Calu3 (cell line): ENCODE measurements around the gene PPP4R4. TPM values are rescaled to one million over a fixed set of nuclear protein-coding genes. Genes with fewer than 3 reads are reported as not detected.

ENCODE experiments used
- BruUV-seq: library from RNA; stranded (reverse); fragments of 400-500 nt; replicated peaks from 2 replicates; lab custom pipeline; 2021; lab: Mats Ljungman, UMichigan
- CTCF ChIA-PET: fragments of 300-600 bp; sonication (Branson Sonifier 250); formaldehyde crosslinking; loops from one replicate; lab custom pipeline; 2022; ENCODE audit warnings: antibody characterized with exemption; lab: Charles Lee
- DNase-seq: peaks from one replicate; pipeline ENCODE4 v3.0.0; 2022
- H3K27ac Mint-ChIP-seq: one replicate; pipeline ENCODE4 v1.8.0; 2022; ENCODE audit warnings: mixed read lengths; ENCODE audit not compliant: unreplicated experiment
- H3K27me3 Mint-ChIP-seq: one replicate; pipeline ENCODE4 v1.8.0; 2022; ENCODE audit warnings: mixed read lengths; ENCODE audit not compliant: unreplicated experiment
- H3K36me3 Mint-ChIP-seq: one replicate; pipeline ENCODE4 v1.8.0; 2022; ENCODE audit warnings: mild to moderate bottlenecking, moderate library complexity, mixed read lengths; ENCODE audit not compliant: insufficient read depth, unreplicated experiment
- H3K4me1 Mint-ChIP-seq: one replicate; pipeline ENCODE4 v1.8.0; 2022; ENCODE audit warnings: mild to moderate bottlenecking, low read depth, mixed read lengths; ENCODE audit not compliant: unreplicated experiment
- H3K4me3 Mint-ChIP-seq: one replicate; pipeline ENCODE4 v1.8.0; 2022; ENCODE audit warnings: mild to moderate bottlenecking, low read depth, moderate library complexity, mixed read lengths; ENCODE audit not compliant: unreplicated experiment
- H3K9me3 Mint-ChIP-seq: one replicate; pipeline ENCODE4 v1.8.0; 2022; ENCODE audit warnings: low read depth, mixed read lengths; ENCODE audit not compliant: unreplicated experiment
- CTCF ChIP-seq: fragments of 200-600 bp; IDR thresholded peaks from one replicate; pipeline ENCODE4 v1.8.0; 2022; ENCODE audit warnings: antibody characterized with exemption; ENCODE audit not compliant: unreplicated experiment
- intact Hi-C: fragments of 100-400 bp; cut with micrococcal nuclease; formaldehyde crosslinking; loops from one replicate; pipeline ENCODE4 v1.10.0; 2022; ENCODE audit not compliant: unreplicated experiment
- total RNA-seq: library from RNA; stranded (reverse); gene quantifications from 2 replicates; pipeline ENCODE4 v1.2.3, GENCODE V29; 2022

The PPP4R4 gene
- total RNA-seq, 1 experiment from 2014 or later, result 0.78 TPM

GRCh38 chr14:94142836-94143235 lies 31.3 kb upstream of the PPP4R4 start:
- intact Hi-C loops, result no loop called here
- TF ChIP-seq CTCF, result no peak
- Mint-ChIP-seq H3K4me1 (peaks cover 8% of the 10 kb centered on the region), H3K36me3 (no peaks in the 10 kb centered on the region), H3K27ac (no peak overlapping the region), H3K9me3 (no peaks in the 10 kb centered on the region), H3K4me3 (no peak overlapping the region), H3K27me3 (peaks cover 16% of the 10 kb centered on the region)
- DNase-seq, result no peak
- CTCF ChIA-PET, result no interaction called here
- no TSS peak for BruUV-seq

DNA sequence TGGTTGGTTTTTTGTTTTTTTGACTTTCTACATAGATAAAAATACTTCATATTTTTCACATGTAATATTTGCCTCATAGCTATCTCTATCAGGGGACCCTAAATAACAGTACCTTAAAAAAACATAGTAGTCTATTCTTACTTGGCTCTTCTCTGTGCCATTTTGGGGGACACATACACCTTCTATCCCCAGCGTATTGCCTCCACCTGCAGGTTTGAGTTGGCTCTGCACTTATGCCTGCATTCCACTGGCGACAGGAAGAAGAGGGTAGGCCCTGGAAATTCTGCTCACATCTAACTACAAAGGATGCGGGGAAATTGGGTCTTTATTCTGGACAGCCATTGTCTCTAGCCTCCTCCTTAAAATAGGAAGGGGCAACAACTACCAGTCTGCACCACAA lies 30.9 kb upstream of the PPP4R4 start:
- peaks cover 8% of the 10 kb centered on the region for H3K4me1 Mint-ChIP-seq
- no TSS peak for BruUV-seq
- TF ChIP-seq CTCF, result no peak

DNA sequence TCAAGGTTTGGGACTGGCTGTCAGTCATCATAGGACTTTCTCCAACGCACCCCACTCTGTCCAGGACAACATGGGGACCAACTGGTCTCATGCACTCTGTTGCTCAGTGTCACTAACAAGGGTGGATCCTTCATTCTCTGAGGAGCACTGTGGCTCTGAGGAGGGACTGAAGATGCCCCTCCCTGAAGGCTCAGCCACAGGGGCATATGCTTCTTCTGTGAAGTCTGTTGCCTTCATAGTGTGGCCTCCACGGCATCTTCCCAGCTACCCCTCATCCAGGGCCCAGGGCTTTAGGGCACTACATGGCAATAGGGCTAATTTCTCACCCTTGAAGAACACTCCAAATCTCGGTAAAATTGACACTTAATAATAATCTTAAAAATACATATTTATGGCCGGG lies 30.4 kb upstream of the PPP4R4 start:
- H3K36me3 Mint-ChIP-seq, result no peaks in the 10 kb centered on the region
- H3K27me3 Mint-ChIP-seq, result peaks cover 19% of the 10 kb centered on the region
- DNase-seq, result no peak
- H3K27ac Mint-ChIP-seq, result no peak overlapping the region
- BruUV-seq, result no TSS peak
- intact Hi-C loops, result no loop called here
- CTCF ChIA-PET, result no interaction called here
- H3K9me3 Mint-ChIP-seq, result no peaks in the 10 kb centered on the region
- peaks cover 8% of the 10 kb centered on the region for H3K4me1 Mint-ChIP-seq
- H3K4me3 Mint-ChIP-seq, result no peak overlapping the region
- no peak for TF ChIP-seq CTCF

More for the DNA sequence above, 30.9 kb upstream of the PPP4R4 start:
- Mint-ChIP-seq H3K4me3 (no peak overlapping the region), H3K9me3 (no peaks in the 10 kb centered on the region), H3K27me3 (peaks cover 19% of the 10 kb centered on the region), H3K27ac (no peak overlapping the region), H3K36me3 (no peaks in the 10 kb centered on the region)
- DNase-seq, result peak; percentile 31
- CTCF ChIA-PET, result no interaction called here
- intact Hi-C loops, result no loop called here

DNA sequence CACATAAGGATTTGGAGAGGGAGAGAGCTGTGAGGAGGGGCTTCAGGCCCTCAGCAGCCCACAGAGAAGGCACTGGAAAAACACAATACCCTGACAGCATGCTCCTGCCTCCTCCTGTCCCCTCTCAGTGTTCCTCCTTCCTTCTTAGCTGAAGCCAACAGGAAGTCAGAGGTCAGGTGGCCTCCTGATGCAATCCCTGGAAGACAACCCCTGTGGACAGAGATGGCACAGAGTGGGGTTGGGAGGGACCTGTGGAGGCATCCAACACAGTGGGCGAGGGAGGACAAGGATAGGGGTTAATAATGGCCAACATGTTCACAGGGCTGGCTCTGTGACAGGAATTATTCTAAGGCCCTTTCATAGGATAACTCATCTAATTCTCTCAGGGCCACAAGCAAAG lies 29.4 kb upstream of the PPP4R4 start:
- no peak for DNase-seq
- H3K9me3 Mint-ChIP-seq, result no peaks in the 10 kb centered on the region
- H3K4me1 Mint-ChIP-seq, result peaks cover 8% of the 10 kb centered on the region
- H3K4me3 Mint-ChIP-seq, result no peak overlapping the region
- no peak overlapping the region for H3K27ac Mint-ChIP-seq
- no peak for TF ChIP-seq CTCF
- no peaks in the 10 kb centered on the region for H3K36me3 Mint-ChIP-seq
- peaks cover 22% of the 10 kb centered on the region for H3K27me3 Mint-ChIP-seq
- no TSS peak for BruUV-seq
- CTCF ChIA-PET, result no interaction called here
- intact Hi-C loops, result no loop called here
